GM12878 (cell line): ENCODE results near the gene SOD2. TPM values are rescaled to one million over a fixed set of nuclear protein-coding genes. Genes with fewer than 3 reads are reported as not detected.

Experiments used
- BACH1 ChIP-seq: fragments of 450-650 bp; IDR thresholded peaks from 2 replicates; pipeline ENCODE4 v1.6.1; 2017; ENCODE audit warnings: mild to moderate bottlenecking, borderline replicate concordance
- CHD2 ChIP-seq: IDR thresholded peaks from 2 replicates; pipeline ENCODE4 v1.6.1; 2011; ENCODE audit warnings: low read depth, low read length, improper control_type of control experiment, borderline replicate concordance
- CTCF ChIP-seq, 3 experiments: IDR thresholded peaks in 2 of 3; conservative IDR thresholded peaks in 1 of 3; 2 replicates each; pipeline ENCODE4 v1.5.1; 2011; ENCODE audit warnings: low read depth in 3 of 3, low read length in 3 of 3, mild to moderate bottlenecking in 3 of 3, control low read depth in 2 of 3, moderate library complexity in 2 of 3, inconsistent platforms in 1 of 3, mixed read lengths in 1 of 3; ENCODE audit not compliant: control insufficient read depth in 2 of 3, insufficient read depth in 1 of 3; ENCODE audit errors: extremely low read depth in 1 of 3
- CUX1 ChIP-seq: IDR thresholded peaks from 2 replicates; pipeline ENCODE4 v1.6.1; 2012; ENCODE audit warnings: improper control_type of control experiment, low read depth, low read length; ENCODE audit not compliant: insufficient replicate concordance
- EP300 ChIP-seq, 2 experiments: fragments of 150-350 bp in 1 of 2; IDR thresholded peaks; 2 replicates each; pipeline ENCODE4 v1.6.1; 2011 to 2012; ENCODE audit warnings: low read depth in 2 of 2, low read length in 2 of 2, borderline replicate concordance in 1 of 2, improper control_type of control experiment in 1 of 2, inconsistent platforms in 1 of 2; ENCODE audit not compliant: control insufficient read depth in 1 of 2
- HDAC2 ChIP-seq: fragments of 200-600 bp; sonication (generic); IDR thresholded peaks from 2 replicates; pipeline ENCODE4 v1.6.1; 2017
- MXI1 ChIP-seq: fragments of 150-350 bp; IDR thresholded peaks from 2 replicates; pipeline ENCODE4 v1.6.1; 2011; ENCODE audit warnings: low read depth, mild to moderate bottlenecking, inconsistent platforms, low read length, improper control_type of control experiment
- MYC ChIP-seq: IDR thresholded peaks from 2 replicates; pipeline ENCODE4 v1.6.1; 2011; ENCODE audit warnings: mild to moderate bottlenecking, low read length, moderate library complexity, inconsistent platforms; ENCODE audit not compliant: insufficient read depth, insufficient replicate concordance, insufficient read length, severe bottlenecking
- NR2F1 ChIP-seq: fragments of 450-650 bp; conservative IDR thresholded peaks from 2 replicates; pipeline ENCODE4 v1.6.1; 2017; ENCODE audit warnings: mild to moderate bottlenecking
- ZBTB4 ChIP-seq: fragments of 450-650 bp; formaldehyde crosslinking; IDR thresholded peaks from 2 replicates; pipeline ENCODE4 v1.4.0; 2022; ENCODE audit warnings: mild to moderate bottlenecking, moderate library complexity
- polyA plus RNA-seq, 11 experiments: library from polyadenylated mRNA; depleted of rRNA in 4 of 11; unstranded in 6 of 11; stranded (reverse) in 5 of 11; fragments of >200 nt; fragmentation: Nextera tagmentation in 4 of 11; fragmentation: Illumina TruSeq in 1 of 11; extraction: Ambion mirVana in 4 of 11; extraction: Trizol in 1 of 11; gene quantifications; 1 replicate in 1 of 11; 2 replicates in 10 of 11; pipeline versions ENCODE4 v1.2.1 to v1.2.3, GENCODE V29; 2011 to 2016; ENCODE audit warnings: inconsistent platforms in 2 of 11, missing spikeins in 2 of 11, low read depth in 1 of 11
- total RNA-seq, 4 experiments: library from RNA; depleted of rRNA in 3 of 4; stranded (reverse); fragments of >200 nt in 3 of 4; fragmentation: Illumina TruSeq in 1 of 4; extraction: Trizol in 1 of 4; gene quantifications; 2 replicates each; pipeline versions ENCODE4 v1.2.1 to v1.2.3, GENCODE V29; 2013 to 2021
- TF ChIP-seq, protein P1 (sequence below): fragments of 450-650 bp; formaldehyde crosslinking; IDR thresholded peaks from 2 replicates; pipeline ENCODE4 v1.5.0; 2022; ENCODE audit warnings: mild to moderate bottlenecking, missing genetic modification characterization

The SOD2 gene
- total and polyA plus RNA-seq, 10 of the 15 experiments (the other 5 are each of a cell fraction or from before 2014, with no cell fraction given) = 12.1 to 55.8 (median 39.1) TPM

GRCh38 chr6:159691133-159691962, 1.7 kb downstream of the SOD2 start (continued):
- TF ChIP-seq, protein P1, sequence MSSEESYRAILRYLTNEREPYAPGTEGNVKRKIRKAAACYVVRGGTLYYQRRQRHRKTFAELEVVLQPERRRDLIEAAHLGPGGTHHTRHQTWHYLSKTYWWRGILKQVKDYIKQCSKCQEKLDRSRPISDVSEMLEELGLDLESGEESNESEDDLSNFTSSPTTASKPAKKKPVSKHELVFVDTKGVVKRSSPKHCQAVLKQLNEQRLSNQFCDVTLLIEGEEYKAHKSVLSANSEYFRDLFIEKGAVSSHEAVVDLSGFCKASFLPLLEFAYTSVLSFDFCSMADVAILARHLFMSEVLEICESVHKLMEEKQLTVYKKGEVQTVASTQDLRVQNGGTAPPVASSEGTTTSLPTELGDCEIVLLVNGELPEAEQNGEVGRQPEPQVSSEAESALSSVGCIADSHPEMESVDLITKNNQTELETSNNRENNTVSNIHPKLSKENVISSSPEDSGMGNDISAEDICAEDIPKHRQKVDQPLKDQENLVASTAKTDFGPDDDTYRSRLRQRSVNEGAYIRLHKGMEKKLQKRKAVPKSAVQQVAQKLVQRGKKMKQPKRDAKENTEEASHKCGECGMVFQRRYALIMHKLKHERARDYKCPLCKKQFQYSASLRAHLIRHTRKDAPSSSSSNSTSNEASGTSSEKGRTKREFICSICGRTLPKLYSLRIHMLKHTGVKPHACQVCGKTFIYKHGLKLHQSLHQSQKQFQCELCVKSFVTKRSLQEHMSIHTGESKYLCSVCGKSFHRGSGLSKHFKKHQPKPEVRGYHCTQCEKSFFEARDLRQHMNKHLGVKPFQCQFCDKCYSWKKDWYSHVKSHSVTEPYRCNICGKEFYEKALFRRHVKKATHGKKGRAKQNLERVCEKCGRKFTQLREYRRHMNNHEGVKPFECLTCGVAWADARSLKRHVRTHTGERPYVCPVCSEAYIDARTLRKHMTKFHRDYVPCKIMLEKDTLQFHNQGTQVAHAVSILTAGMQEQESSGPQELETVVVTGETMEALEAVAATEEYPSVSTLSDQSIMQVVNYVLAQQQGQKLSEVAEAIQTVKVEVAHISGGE = no peak
- TF ChIP-seq MXI1 (no peak), CUX1 (no peak), NR2F1 (no peak), HDAC2 (no peak), ZBTB4 (CRISPR knock-in tag) (no peak), BACH1 (no peak), MYC (no peak), CHD2 (no peak), CTCF (IDR thresholded peaks at IDR 0.05 in 2 of 3, conservative IDR thresholded peaks at IDR 0.05 in 1 of 3; ENCODE audit: control insufficient read depth in 2 of 3, extremely low read depth in 1 of 3, insufficient read depth in 1 of 3, low read depth in 3 of 3, low read length in 3 of 3) (peak; percentile 69 to 82 (median 78)), EP300 (IDR thresholded peaks at IDR 0.05; ENCODE audit: borderline replicate concordance in 1 of 2, control insufficient read depth in 1 of 2, low read depth in 2 of 2, low read length in 2 of 2) (no peak)
